ENCODE results near the gene CBLN3.

CBLN3 gene

DNA sequence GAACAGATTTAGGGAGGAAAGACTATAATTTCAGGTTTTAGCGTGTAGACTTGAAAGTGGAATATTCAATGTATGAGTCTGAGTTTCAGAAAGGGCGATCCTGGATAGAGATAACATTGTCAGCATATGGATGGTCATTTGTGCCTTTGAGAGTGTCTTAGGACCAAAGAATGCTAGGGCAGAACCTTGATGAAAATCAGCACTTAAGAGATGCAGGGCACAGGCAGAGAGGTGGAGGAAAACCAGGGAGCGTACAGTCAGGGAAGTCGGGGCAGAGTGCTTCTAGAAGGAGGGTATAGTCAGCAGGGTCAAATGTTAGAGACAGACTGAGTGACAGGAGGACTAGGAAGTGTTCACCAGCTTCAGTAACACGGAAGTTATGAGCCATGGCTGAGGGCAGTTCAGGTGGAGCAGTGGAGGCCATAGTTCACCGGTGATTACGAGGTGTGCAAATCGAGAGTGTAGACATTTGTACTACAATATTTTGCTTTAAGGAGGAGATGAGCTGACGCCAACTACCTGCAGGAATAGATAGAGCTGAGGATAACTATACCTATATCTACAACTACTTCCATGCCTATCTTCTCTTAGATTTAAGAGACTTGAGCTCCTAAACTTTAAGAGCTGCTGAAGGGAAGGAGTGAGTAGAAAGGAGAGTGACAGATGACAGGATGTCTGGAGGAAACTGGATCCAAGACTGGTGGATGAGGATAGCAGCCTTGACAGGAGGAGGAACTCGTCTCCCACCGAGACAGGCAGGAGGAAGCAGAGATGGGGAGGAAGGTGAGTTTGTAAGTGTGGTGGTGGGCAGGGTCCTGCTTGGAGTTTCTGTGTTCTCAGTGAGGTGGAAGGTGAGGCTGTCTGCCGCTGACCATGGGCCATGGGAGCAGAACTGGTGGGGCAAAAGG, 6.5 kb downstream of the CBLN3 start:
- DNase-seq = no peak

- DNase-seq = no peak
Observed at GRCh38 chr14:24422261-24422660, 7.2 kb downstream of the CBLN3 start.

DNA sequence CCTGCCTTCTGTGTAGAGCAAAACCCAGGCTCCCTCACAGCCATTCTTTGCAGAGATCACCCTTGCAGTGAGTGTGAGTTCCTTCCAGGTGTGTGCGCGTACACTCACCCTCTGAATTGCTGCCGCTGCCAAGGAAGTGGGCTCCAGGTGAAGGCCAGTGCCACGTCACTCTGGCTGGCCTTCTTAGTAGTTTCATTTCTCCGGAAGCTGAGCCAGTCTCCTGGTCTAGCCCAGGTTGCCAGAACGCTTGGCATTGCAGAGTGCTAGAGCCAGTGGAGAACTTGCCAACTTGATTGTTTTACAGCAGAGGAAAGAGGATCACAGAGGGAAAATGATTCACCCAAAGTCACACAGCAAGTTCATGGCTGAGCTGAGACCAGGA, 11.0 kb downstream of the CBLN3 start:
- no peak for DNase-seq

- DNase-seq = no peak
Observed at GRCh38 chr14:24417832-24418491, 11.5 kb downstream of the CBLN3 start.

DNA sequence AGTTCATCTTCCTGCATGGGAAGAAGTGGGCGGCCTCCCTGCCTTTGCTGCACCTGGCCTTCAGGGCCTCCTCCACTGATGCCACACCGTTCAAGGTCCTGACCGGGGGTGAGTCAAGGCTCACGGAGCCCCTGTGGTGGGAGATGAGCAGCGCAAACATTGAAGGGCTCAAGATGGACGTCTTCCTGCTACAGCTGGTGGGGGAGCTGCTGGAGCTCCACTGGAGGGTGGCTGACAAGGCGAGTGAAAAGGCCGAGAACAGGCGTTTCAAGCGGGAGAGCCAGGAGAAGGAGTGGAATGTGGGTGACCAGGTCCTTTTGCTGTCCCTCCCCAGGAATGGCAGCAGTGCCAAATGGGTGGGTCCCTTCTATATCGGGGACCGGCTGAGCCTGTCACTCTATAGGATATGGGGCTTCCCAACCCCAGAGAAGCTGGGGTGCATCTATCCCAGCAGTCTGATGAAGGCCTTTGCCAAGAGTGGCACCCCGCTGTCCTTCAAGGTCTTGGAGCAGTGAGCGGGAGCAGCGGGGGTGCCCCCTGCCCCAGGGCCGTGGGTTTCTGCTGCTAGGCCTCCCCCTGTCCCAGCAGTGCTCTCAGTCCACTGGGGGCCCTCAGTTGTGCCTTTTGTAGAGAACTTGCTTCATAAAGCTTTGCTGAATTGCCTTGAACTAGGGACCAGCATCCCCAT, 12.4 kb downstream of the CBLN3 start:
- DNase-seq = no peak

DNA sequence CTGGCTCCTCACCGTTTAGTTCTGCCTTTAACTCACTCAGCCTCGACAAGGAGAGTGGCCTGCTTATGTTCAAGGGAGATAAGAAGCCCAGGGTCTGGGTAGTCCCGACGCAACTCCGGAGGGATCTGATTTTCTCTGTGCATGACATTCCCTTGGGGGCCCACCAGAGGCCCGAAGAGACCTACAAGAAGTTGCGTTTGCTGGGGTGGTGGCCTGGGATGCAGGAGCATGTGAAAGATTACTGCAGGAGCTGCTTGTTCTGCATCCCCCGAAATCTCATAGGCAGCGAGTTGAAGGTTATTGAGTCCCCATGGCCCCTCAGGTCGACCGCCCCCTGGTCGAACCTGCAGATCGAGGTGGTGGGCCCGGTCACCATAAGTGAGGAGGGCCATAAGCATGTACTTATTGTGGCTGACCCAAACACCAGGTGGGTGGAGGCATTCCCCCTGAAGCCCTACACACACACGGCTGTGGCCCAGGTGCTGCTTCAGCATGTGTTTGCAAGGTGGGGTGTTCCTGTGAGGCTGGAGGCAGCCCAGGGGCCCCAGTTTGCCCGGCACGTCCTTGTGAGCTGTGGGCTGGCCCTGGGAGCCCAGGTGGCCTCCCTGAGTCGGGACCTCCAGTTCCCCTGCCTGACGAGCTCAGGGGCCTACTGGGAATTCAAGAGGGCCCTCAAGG, 13.1 kb downstream of the CBLN3 start:
- DNase-seq = no peak

DNA sequence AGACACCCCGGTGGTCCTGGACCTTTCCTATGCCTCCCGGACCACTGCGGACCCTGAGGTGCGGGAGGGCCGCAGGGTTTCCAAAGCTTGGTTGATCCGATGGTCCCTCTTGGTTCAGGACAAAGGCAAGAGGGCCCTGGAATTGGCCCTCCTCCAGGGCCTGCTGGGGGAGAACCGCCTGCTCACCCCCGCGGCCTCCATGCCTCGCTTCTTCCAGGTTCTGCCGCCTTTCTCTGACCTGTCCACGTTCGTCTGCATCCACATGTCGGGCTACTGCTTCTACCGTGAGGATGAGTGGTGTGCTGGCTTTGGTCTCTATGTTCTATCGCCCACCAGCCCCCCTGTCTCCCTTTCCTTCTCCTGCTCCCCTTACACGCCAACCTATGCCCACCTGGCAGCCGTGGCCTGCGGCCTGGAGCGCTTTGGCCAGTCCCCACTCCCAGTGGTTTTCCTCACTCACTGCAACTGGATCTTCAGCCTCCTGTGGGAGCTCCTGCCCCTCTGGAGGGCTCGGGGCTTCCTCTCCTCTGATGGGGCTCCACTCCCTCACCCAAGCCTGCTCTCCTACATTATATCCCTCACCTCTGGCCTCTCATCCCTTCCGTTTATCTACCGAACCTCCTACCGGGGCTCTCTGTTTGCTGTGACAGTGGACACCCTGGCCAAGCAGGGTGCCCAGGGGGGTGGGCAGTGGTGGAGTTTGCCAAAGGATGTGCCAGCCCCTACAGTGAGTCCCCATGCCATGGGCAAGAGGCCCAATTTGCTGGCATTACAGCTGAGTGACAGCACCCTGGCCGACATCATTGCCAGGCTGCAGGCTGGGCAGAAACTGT, 13.8 kb downstream of the CBLN3 start:
- DNase-seq = no peak

- DNase-seq = no peak
Observed at GRCh38 chr14:24414732-24415420, 14.6 kb downstream of the CBLN3 start.

DNA sequence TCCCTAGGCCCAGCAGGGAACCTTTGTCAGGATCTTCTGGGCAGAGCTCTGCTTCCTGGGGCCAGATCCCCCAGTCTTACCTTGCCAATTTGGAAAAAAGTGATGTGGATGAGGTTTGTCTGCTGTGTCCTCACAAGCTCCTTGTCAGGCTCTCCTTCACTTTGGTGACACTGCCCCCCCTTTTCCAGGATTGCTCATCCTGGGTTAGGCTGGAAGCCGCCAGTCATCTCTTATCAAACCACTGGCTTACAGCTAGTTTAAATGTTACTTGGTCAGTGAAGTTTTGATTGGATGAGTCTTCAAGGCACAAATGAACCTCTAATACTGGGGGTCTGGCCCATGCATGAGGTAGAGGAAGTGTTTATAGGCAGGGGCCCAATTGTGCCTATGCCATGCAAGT, 15.4 kb downstream of the CBLN3 start:
- no peak for DNase-seq

DNA sequence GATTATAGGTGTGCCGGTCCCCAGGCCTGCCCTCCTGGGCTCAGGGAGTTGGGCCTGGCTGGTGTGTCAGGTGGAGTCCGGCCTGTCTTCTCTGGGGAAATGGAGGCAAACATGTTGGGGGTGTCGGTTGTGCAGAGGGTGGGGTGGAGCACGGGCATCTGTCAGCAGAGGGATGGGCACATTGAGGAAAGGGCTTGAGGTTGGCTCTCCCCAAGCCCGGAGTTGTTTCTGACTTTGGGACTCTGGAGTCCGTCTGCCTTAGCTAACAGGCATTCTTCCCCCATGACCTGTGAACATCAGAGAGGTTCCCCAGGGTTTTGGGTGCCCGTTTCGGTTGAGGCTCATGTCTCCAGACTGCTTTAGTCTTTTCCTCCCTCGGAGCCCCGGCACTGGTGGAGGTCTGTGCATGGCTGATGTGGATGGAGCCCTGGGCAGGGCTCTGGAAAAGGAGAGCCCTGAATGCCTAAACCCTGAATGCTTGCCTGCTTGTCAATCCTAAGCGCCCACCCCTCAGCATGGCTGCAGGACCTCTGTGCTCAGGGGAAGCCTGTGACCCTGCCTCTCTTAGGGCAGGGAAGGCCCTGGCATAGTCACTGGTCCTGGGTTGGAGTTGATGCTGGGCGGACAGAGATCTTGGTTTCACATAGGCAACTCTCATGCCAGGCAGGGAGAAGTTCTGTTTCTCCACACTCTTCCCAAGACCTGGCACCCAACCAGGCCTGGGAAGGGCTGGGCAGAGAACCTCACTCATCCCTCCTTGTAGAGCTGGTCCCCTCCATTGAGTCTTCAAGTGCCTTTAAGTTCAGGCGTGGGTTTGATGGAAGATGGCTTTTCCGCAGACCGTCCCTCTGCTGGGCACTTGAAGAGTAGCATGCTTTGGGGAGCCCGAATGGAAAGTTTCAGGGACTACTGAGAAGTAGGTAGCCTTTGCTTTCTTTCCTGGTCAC, 17.8 kb downstream of the CBLN3 start:
- peak; percentile 10 for DNase-seq

- DNase-seq = no peak
Observed at GRCh38 chr14:24409956-24410355, 19.5 kb downstream of the CBLN3 start.

- no peak for DNase-seq
Observed at GRCh38 chr14:24409192-24409591, 20.3 kb downstream of the CBLN3 start.

DNA sequence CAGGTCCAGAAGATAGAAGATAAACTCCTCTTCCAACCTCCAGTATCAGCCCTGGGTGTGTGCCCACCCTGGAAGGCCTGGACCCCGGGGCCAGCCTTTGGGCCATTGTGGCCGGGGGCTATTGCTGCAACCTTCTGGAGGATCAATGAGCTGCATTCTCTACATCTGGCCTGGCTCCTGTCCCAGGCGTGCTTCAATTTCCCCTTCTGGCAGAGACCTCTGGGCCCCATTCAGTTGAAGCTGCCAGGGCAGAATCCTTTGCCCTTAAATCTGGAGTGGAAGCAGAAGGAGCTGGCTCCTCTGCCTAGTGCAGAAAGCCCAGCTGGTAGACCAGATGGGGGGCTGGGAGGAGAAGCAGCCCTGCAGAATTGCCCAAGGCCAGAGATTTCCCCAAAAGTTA, 20.7 kb downstream of the CBLN3 start:
- DNase-seq = no peak

DNA sequence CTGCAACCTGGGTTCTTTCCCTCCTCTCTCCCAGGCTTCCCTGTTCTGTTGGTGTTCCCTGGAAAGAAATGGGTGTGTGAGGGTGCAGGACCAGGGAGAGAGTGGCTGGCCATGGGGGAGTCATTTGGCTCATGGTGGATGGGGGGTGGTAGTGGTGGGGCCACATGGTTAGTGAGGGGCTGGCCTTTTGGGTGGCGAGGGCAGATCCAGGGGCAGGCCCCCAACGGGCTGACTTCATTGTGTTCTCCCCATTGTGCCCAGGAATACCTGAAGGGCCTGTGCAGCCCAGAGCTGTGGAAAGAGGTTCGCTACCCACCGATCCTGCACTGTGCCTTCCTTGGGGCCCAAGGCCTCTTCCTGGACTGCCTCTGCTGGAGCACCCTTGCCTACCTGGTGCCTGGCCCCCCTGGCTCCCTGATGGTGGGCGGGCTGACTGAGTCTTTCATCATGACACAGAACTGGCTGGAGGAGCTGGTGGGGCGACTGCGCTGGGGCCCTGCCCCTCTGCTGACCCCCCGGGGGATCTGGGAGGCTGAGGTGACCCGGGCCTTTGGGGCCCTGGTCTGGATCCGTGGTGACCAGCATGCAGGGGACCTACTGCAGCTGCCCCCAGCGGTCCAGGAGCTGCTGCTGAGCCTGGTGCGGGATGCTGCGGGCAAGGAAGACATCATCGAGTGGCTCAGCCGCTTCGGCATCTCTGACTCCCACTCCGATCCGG, 21.7 kb downstream of the CBLN3 start:
- no peak for DNase-seq

DNA sequence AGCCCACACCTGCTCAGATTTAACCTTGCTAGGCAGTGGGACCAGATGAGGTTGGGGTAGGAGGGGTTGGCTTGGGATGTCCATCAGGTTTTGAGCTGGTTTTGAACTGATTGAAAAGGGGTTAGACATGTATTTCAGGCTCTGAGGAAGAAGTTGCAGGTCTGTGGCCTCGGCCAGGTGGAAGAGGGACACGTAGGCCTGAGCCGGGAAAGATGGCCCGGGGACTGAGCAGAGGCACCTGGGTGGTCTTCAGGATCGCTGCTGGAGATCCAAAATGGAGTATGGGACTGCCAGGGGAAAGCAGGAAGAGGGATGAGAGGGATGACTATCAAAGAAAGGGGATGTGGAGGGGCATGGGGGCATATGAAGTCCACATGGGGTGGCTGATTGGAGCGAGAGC, 23.1 kb downstream of the CBLN3 start:
- DNase-seq = no peak

GRCh38 chr14:24404814-24405213, 24.7 kb downstream of the CBLN3 start:
- no peak for DNase-seq

GRCh38 chr14:24403294-24403998, 26.0 kb downstream of the CBLN3 start:
- no peak for DNase-seq

DNA sequence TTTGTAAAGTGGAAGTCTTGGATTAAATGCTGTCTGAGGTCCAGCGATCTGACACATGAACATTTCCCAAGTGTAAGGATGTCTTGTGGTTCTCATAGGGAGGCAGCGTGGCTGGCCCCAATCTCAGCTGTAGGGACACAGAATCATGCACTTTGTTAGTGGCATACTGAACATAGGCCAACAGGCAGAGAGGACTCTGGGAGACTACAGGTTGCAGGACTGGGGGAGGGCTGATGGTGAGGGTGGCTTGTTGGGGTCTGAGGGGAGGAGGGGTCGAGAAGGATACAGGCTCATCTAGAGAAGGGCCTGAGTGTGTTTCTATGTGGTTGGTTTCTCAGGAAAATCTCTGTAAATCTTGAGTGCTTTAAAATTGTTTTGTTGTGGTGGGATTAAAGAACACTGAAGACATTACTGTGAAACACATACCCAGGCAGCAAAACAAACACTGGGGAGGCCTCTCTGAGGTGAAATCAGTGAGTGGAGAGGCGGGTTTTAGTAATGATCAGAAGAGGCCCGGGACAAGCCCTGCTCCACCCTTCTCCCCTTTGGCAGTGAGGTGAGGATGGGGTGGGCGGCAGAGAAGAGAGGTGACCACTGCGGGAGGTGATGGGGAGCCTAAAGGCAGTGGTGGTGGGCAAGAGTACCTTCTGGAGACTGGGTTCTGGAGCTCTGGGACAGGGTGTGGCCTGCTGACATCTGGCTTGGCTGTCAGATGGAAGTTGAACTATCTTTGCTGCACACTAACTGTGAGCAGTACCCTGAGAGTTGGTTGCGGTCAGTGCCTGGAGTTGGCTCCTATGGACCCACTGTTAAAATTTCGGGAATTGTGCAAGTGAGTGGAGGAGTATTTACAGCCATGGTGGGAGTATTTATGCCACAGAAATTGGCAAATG, 27.4 kb downstream of the CBLN3 start:
- DNase-seq = no peak

Data from NCI-H345 (cell line).